NT2/D1 (cell line): Measurements from ENCODE around the gene SKOR2.

Source experiments
- DNase-seq: peaks from one replicate; pipeline ENCODE4 v3.0.0-alpha.2; 2011; ENCODE audit warnings: low read depth, low spot score
- H3K27me3 ChIP-seq: 2 replicates; pipeline ENCODE4 v1.6.0; 2011; ENCODE audit warnings: mild to moderate bottlenecking; ENCODE audit not compliant: insufficient read length, insufficient read depth
- H3K36me3 ChIP-seq: 2 replicates; pipeline ENCODE4 v1.6.1; 2011; ENCODE audit warnings: mild to moderate bottlenecking, low read length, mixed read lengths; ENCODE audit not compliant: insufficient read depth, insufficient read length
- H3K4me1 ChIP-seq: 2 replicates; pipeline ENCODE4 v1.5.1; 2011; ENCODE audit not compliant: insufficient read depth, insufficient read length
- H3K4me3 ChIP-seq: 2 replicates; pipeline ENCODE4 v1.5.1; 2011; ENCODE audit warnings: low read depth; ENCODE audit not compliant: insufficient read length
- H3K9ac ChIP-seq: 2 replicates; pipeline ENCODE4 v1.6.0; 2011; ENCODE audit warnings: low read depth; ENCODE audit not compliant: insufficient read length
- H3K9me3 ChIP-seq: 2 replicates; pipeline ENCODE4 v1.5.1; 2011; ENCODE audit warnings: mild to moderate bottlenecking, low read length; ENCODE audit not compliant: insufficient read depth
- SUZ12 ChIP-seq: IDR thresholded peaks from 2 replicates; pipeline ENCODE4 v1.6.1; 2011; ENCODE audit not compliant: insufficient read length, insufficient read depth; ENCODE audit errors: extremely low read depth
- YY1 ChIP-seq: IDR thresholded peaks from 2 replicates; pipeline ENCODE4 v1.6.1; 2011; ENCODE audit not compliant: insufficient read length, insufficient read depth
- ZNF274 ChIP-seq: IDR thresholded peaks from 2 replicates; pipeline ENCODE4 v1.6.1; 2011; ENCODE audit warnings: mild to moderate bottlenecking, low read depth, low read length

The SKOR2 gene

GRCh38 chr18:47251289-47252120, at the start of gene SKOR2:
TSS of gene SKOR2 (minus strand) at chr18:47251660. CDS start at chr18:47249183, 2,477 bp downstream.
- DNase-seq = no peak
- peak within 1 kb of the TSS; percentile 31 for H3K4me3 ChIP-seq
- TF ChIP-seq SUZ12 (peak; percentile 82), ZNF274 (no peak)
- H3K27me3 ChIP-seq = peaks cover 86% of the 10 kb centered on the region
- no peak within 1 kb of the TSS for H3K9ac ChIP-seq
- H3K9me3 ChIP-seq = peaks cover 12% of the 10 kb centered on the region; the same call in 1 of the 2 replicates
- no peaks in the 10 kb centered on the region for H3K36me3 ChIP-seq
- peaks cover 2% of the 10 kb centered on the region for H3K4me1 ChIP-seq

- Histone ChIP-seq H3K9me3 (peaks cover 19% of the 10 kb centered on the region), H3K4me3 (no peak overlapping the region), H3K36me3 (no peaks in the 10 kb centered on the region), H3K9ac (no peak overlapping the region), H3K27me3 (no peaks in the 10 kb centered on the region), H3K4me1 (no peaks in the 10 kb centered on the region)
- no peak for DNase-seq
- TF ChIP-seq ZNF274 = no peak
- no peak for TF ChIP-seq YY1
- TF ChIP-seq SUZ12 = no peak
These were observed 45.0 kb upstream of the SKOR2 start for GRCh38 chr18:47296462-47296861.

- TF ChIP-seq ZNF274 (no peak), SUZ12 (no peak), YY1 (no peak)
These were observed 43.3 kb upstream of the SKOR2 start for GRCh38 chr18:47294801-47295200.

GRCh38 chr18:47288741-47289140, 37.3 kb upstream of the SKOR2 start:
- Histone ChIP-seq H3K27me3 (no peaks in the 10 kb centered on the region), H3K4me1 (no peaks in the 10 kb centered on the region), H3K9ac (no peak overlapping the region), H3K9me3 (no peaks in the 10 kb centered on the region), H3K36me3 (no peaks in the 10 kb centered on the region), H3K4me3 (no peak overlapping the region)
- no peak for DNase-seq
- no peak for TF ChIP-seq ZNF274
- TF ChIP-seq YY1 = no peak
- TF ChIP-seq SUZ12 = no peak

More at GRCh38 chr18:47294801-47295200, 43.3 kb upstream of the SKOR2 start:
- no peaks in the 10 kb centered on the region for H3K36me3 ChIP-seq
- H3K27me3 ChIP-seq = no peaks in the 10 kb centered on the region
- no peaks in the 10 kb centered on the region for H3K4me1 ChIP-seq
- no peak for DNase-seq
- 0 out of 2 replicates have a peak, but pooled peaks cover 10% of the 10 kb centered on the region for H3K9me3 ChIP-seq
- H3K9ac ChIP-seq = no peak overlapping the region
- no peak overlapping the region for H3K4me3 ChIP-seq

- no peak for TF ChIP-seq SUZ12
- TF ChIP-seq YY1 = no peak
- no peak for TF ChIP-seq ZNF274
- no peaks in the 10 kb centered on the region for H3K27me3 ChIP-seq
- no peak overlapping the region for H3K4me3 ChIP-seq
- no peaks in the 10 kb centered on the region for H3K9me3 ChIP-seq
- no peaks in the 10 kb centered on the region for H3K36me3 ChIP-seq
- no peaks in the 10 kb centered on the region for H3K4me1 ChIP-seq
- DNase-seq = no peak
- H3K9ac ChIP-seq = no peak overlapping the region
These were observed 36.6 kb upstream of the SKOR2 start for GRCh38 chr18:47287911-47288585.

GRCh38 chr18:47286776-47287410, 35.4 kb upstream of the SKOR2 start:
- no peak overlapping the region for H3K9ac ChIP-seq
- H3K36me3 ChIP-seq = no peaks in the 10 kb centered on the region
- H3K4me3 ChIP-seq = no peak overlapping the region
- H3K9me3 ChIP-seq = no peaks in the 10 kb centered on the region
- H3K27me3 ChIP-seq = no peaks in the 10 kb centered on the region
- no peaks in the 10 kb centered on the region for H3K4me1 ChIP-seq
- no peak for TF ChIP-seq YY1
- DNase-seq = no peak

GRCh38 chr18:47285456-47285855, 34.0 kb upstream of the SKOR2 start:
- H3K27me3 ChIP-seq = no peaks in the 10 kb centered on the region
- H3K36me3 ChIP-seq = no peaks in the 10 kb centered on the region
- H3K4me1 ChIP-seq = no peaks in the 10 kb centered on the region
- TF ChIP-seq YY1 = no peak
- no peak for TF ChIP-seq ZNF274
- no peak for TF ChIP-seq SUZ12
- H3K9ac ChIP-seq = no peak overlapping the region
- DNase-seq = no peak
- H3K9me3 ChIP-seq = no peaks in the 10 kb centered on the region
- no peak overlapping the region for H3K4me3 ChIP-seq
